ENCODE results near the gene THOC6. TPM values are rescaled to one million over a fixed set of nuclear protein-coding genes. Genes with fewer than 3 reads are reported as not detected.

The THOC6 gene
- total and polyA plus RNA-seq, 9 of the 15 experiments (the other 6 are each of a cell fraction or from before 2014, with no cell fraction given) = 2.5 to 65.4 (median 42.3) TPM

DNA sequence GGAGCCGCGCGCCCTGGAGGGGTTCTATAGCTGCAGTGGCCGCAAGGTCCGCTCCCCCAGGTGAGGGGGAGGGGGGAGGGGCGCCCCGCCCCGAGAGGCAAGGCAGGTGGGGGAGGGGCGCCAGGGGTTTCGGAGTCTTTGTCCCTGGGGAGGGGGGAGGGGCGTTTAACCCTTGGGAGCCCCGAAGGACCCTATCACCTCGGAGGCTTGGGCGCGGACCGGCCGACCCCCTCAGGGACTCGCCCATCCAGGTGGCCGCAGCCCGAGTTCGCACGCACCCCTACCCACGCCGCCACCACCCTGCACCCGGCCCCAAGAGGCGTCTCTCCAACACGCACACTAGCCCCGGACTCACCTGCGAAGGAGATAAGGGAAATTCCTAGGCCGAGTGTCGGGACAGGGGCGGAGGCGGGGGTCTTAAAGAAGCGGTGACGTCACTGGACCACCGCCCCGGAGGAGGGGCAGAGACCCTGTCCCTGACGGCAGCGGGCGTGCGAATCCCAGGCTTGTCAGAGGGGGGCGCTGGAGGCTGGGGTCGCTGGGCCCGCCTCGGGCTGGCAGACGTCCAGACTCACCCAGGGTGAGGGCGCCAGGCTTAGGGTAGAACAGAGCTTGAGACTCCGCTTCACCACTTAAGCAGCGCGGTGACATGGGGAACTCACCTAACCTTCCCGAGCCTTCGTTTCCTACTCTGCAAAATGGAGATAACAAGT, 5.9 kb upstream of the THOC6 start, which contains the start of gene CLDN6 (continued):
- no peak for TF ChIP-seq RBM34 (IDR thresholded peaks at IDR 0.05; ENCODE audit: borderline replicate concordance, insufficient read depth, low read length)
- TF ChIP-seq NFIX (CRISPR knock-in tag; IDR thresholded peaks at IDR 0.05; ENCODE audit: low read depth) = 0 out of 2 replicates have a peak, but pooled peaks have one; percentile 12
- TF ChIP-seq, protein P1, sequence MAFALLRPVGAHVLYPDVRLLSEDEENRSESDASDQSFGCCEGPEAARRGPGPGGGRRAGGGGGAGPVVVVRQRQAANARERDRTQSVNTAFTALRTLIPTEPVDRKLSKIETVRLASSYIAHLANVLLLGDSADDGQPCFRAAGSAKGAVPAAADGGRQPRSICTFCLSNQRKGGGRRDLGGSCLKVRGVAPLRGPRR (CRISPR knock-in tag; IDR thresholded peaks at IDR 0.05) = no peak
- no peak for TF ChIP-seq KDM5B (IDR thresholded peaks at IDR 0.05; ENCODE audit: insufficient replicate concordance, low read depth, low read length)
- TF ChIP-seq FOXJ2 (tag; IDR thresholded peaks at IDR 0.05) = no peak
- TF ChIP-seq ZFP30 (CRISPR knock-in tag; IDR thresholded peaks at IDR 0.05; ENCODE audit: borderline replicate concordance) = no peak
- TF ChIP-seq, protein P2, sequence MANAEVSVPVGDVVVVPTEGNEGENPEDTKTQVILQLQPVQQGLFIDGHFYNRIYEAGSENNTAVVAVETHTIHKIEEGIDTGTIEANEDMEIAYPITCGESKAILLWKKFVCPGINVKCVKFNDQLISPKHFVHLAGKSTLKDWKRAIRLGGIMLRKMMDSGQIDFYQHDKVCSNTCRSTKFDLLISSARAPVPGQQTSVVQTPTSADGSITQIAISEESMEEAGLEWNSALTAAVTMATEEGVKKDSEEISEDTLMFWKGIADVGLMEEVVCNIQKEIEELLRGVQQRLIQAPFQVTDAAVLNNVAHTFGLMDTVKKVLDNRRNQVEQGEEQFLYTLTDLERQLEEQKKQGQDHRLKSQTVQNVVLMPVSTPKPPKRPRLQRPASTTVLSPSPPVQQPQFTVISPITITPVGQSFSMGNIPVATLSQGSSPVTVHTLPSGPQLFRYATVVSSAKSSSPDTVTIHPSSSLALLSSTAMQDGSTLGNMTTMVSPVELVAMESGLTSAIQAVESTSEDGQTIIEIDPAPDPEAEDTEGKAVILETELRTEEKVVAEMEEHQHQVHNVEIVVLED (CRISPR knock-in tag; IDR thresholded peaks at IDR 0.05) = no peak
- no peak for TF ChIP-seq ZNF584 (CRISPR knock-in tag; IDR thresholded peaks at IDR 0.05; ENCODE audit: low read depth)
- TF ChIP-seq, protein P3, sequence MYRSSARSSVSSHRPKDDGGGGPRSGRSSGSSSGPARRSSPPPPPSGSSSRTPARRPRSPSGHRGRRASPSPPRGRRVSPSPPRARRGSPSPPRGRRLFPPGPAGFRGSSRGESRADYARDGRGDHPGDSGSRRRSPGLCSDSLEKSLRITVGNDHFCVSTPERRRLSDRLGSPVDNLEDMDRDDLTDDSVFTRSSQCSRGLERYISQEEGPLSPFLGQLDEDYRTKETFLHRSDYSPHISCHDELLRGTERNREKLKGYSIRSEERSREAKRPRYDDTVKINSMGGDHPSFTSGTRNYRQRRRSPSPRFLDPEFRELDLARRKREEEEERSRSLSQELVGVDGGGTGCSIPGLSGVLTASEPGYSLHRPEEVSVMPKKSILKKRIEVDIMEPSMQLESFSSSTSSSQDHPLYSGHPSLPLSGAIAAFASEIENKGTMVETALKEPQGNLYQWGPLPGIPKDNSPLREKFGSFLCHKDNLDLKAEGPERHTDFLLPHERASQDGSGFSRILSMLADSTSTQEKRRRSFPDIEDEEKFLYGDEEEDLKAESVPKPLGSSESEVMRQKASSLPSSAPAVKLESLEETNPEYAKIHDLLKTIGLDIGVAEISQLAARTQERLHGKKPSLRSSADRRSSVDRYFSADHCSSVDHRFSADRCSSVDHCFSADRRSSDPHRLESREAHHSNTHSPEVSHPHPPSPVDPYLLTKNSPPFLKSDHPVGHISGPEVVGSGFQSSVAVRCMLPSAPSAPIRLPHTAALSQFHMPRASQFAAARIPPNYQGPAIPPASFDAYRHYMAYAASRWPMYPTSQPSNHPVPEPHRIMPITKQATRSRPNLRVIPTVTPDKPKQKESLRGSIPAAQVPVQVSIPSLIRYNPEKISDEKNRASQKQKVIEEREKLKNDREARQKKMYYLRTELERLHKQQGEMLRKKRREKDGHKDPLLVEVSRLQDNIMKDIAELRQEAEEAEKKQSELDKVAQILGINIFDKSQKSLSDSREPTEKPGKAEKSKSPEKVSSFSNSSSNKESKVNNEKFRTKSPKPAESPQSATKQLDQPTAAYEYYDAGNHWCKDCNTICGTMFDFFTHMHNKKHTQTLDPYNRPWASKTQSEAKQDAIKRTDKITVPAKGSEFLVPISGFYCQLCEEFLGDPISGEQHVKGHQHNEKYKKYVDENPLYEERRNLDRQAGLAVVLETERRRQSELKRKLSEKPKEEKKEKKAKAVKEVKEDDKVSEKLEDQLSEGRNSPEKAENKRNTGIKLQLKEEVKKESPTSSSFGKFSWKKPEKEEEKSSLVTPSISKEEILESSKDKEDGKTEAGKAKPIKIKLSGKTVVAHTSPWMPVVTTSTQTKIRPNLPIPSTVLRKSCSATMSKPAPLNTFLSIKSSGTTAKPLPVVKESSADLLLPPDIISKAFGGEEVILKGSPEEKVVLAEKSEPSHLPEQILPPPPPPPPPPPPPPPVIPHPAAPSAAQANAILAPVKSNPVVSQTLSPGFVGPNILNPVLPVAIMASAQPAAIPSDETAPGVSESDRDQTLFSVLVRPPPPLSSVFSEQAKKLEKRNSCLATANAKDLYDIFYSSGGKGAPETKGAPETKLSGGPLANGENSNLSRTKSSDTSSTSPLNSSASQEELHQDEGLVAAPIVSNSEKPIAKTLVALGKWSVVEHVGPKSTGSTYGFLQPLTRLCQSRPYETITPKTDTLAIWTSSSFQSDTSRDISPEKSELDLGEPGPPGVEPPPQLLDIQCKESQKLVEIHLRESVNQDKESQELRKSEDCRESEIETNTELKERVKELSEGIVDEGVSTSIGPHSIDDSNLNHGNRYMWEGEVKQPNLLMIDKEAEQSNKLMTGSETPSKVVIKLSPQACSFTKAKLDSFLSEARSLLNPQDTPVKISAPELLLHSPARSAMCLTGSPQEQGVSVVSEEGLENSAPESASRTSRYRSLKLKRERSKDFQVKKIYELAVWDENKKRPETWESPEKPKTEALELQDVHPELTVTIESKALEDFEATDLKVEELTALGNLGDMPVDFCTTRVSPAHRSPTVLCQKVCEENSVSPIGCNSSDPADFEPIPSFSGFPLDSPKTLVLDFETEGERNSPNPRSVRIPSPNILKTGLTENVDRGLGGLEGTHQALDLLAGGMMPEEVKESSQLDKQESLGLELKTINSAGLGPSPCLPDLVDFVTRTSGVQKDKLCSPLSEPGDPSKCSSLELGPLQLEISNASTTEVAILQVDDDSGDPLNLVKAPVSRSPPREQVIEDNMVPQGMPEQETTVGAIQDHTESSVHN (IDR thresholded peaks at IDR 0.05; ENCODE audit: borderline replicate concordance in 1 of 2, low read depth in 1 of 2) = no peak
- peak in 1 of 2 experiments; percentile 43; a peak in 1 of 4 replicates for TF ChIP-seq MAZ (CRISPR knock-in tag; conservative IDR thresholded peaks at IDR 0.05 in 1 of 2, IDR thresholded peaks at IDR 0.05 in 1 of 2)
- TF ChIP-seq ETV1 (tag; conservative IDR thresholded peaks at IDR 0.05; ENCODE audit: low read depth) = no peak
- TF ChIP-seq TRIM24 (IDR thresholded peaks at IDR 0.05) = no peak
- TF ChIP-seq STAG1 (CRISPR knock-in tag; IDR thresholded peaks at IDR 0.05; ENCODE audit: borderline replicate concordance) = no peak
- TF ChIP-seq ZNF707 (CRISPR knock-in tag; conservative IDR thresholded peaks at IDR 0.05) = no peak
- no peak for TF ChIP-seq NFE2 (IDR thresholded peaks at IDR 0.05; ENCODE audit: low read depth)

Data from K562 (cell line).